Bronchial epithelial cell (primary cell): ENCODE measurements around the gene MED12L. TPM values are rescaled to one million over a fixed set of nuclear protein-coding genes. Genes with fewer than 3 reads are reported as not detected.

Experiments
- DNase-seq: peaks from one replicate; pipeline ENCODE4 v3.0.0-alpha.2; 2010; ENCODE audit warnings: low read depth
- FAIRE-seq: peaks from 2 replicates; lab custom pipeline; 2011; peaks lifted over from hg19 to GRCh38; lab: Jason Lieb, UNC
- H3K27me3 ChIP-seq: 2 replicates; pipeline ENCODE4 v1.5.1; 2011; ENCODE audit warnings: low read length; ENCODE audit not compliant: control insufficient read depth, insufficient read depth
- H3K36me3 ChIP-seq: 2 replicates; pipeline ENCODE4 v1.5.1; 2011; ENCODE audit warnings: low read length; ENCODE audit not compliant: control insufficient read depth, insufficient read depth
- H3K4me3 ChIP-seq: 2 replicates; pipeline ENCODE4 v1.5.1; 2011; ENCODE audit warnings: mild to moderate bottlenecking, low read depth, low read length, control low read depth
- CTCF ChIP-seq: IDR thresholded peaks from 2 replicates; pipeline ENCODE4 v1.5.1; 2011; ENCODE audit warnings: mild to moderate bottlenecking, moderate library complexity, low read length, control low read depth, inconsistent platforms; ENCODE audit not compliant: insufficient read depth, severe bottlenecking
- total RNA-seq: library from RNA; depleted of rRNA; stranded (reverse); fragments of >200 nt; gene quantifications from 2 replicates; pipeline ENCODE4 v1.2.1, GENCODE V29; 2014

MED12L gene
- total RNA-seq, 1 donor from 2014 or later: 0.26 TPM

- DNase-seq: no peak
- FAIRE-seq: no peak
- no peak overlapping the region for H3K4me3 ChIP-seq
- no peak for TF ChIP-seq CTCF
- no peaks in the 10 kb centered on the region for H3K27me3 ChIP-seq
- no peaks in the 10 kb centered on the region for H3K36me3 ChIP-seq
These were observed 260.4 kb downstream of the MED12L start for GRCh38 chr3:151345859-151346258.

- DNase-seq (no peak), FAIRE-seq (peak; percentile 64)
- TF ChIP-seq CTCF: no peak
- Histone ChIP-seq H3K27me3 (no peaks in the 10 kb centered on the region), H3K4me3 (no peak overlapping the region), H3K36me3 (no peaks in the 10 kb centered on the region)
These were observed 260.8 kb downstream of the MED12L start for GRCh38 chr3:151346292-151346691.

GRCh38 chr3:151347432-151347831 is 262.0 kb downstream of the MED12L start:
- no peak overlapping the region for H3K4me3 ChIP-seq
- no peaks in the 10 kb centered on the region for H3K36me3 ChIP-seq
- DNase-seq (no peak), FAIRE-seq (no peak)
- TF ChIP-seq CTCF: no peak
- H3K27me3 ChIP-seq: no peaks in the 10 kb centered on the region

- no peaks in the 10 kb centered on the region for H3K27me3 ChIP-seq
- FAIRE-seq (no peak), DNase-seq (no peak)
- TF ChIP-seq CTCF: no peak
- H3K4me3 ChIP-seq: no peak overlapping the region
- no peaks in the 10 kb centered on the region for H3K36me3 ChIP-seq
These were observed 265.2 kb downstream of the MED12L start for GRCh38 chr3:151350656-151351055.

GRCh38 chr3:151351219-151351618 is 265.8 kb downstream of the MED12L start:
- no peak for TF ChIP-seq CTCF
- H3K27me3 ChIP-seq: no peaks in the 10 kb centered on the region
- DNase-seq (no peak), FAIRE-seq (no peak)
- H3K4me3 ChIP-seq: no peak overlapping the region
- no peaks in the 10 kb centered on the region for H3K36me3 ChIP-seq

- no peak for FAIRE-seq
These were observed 266.2 kb downstream of the MED12L start for GRCh38 chr3:151351648-151352047.

More at GRCh38 chr3:151351648-151352047, 266.2 kb downstream of the MED12L start:
- no peaks in the 10 kb centered on the region for H3K27me3 ChIP-seq
- no peak for DNase-seq
- no peaks in the 10 kb centered on the region for H3K36me3 ChIP-seq
- TF ChIP-seq CTCF: no peak
- H3K4me3 ChIP-seq: no peak overlapping the region
